ENCODE results near the gene FBLN5.

DNA sequence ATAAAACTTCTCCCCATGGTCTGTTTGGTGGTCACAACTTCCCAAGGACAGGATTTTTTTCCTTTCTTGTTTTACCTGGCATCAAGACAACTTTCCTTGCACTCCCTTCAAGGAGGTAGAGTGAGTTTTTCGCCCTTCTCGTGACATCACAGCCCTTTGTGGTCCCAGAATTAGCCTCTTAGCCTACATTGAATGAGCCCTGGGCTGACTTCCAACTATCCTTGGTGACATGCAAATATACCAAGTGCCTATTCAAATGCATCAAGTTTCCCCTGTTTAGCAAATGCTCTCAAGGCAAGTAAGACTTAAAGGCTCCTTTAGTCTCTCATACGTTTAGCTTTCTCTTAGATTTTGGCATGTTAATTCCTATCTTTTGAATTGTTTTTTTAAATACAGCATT lies 116.7 kb downstream of the FBLN5 start:
- TF ChIP-seq, protein P1, sequence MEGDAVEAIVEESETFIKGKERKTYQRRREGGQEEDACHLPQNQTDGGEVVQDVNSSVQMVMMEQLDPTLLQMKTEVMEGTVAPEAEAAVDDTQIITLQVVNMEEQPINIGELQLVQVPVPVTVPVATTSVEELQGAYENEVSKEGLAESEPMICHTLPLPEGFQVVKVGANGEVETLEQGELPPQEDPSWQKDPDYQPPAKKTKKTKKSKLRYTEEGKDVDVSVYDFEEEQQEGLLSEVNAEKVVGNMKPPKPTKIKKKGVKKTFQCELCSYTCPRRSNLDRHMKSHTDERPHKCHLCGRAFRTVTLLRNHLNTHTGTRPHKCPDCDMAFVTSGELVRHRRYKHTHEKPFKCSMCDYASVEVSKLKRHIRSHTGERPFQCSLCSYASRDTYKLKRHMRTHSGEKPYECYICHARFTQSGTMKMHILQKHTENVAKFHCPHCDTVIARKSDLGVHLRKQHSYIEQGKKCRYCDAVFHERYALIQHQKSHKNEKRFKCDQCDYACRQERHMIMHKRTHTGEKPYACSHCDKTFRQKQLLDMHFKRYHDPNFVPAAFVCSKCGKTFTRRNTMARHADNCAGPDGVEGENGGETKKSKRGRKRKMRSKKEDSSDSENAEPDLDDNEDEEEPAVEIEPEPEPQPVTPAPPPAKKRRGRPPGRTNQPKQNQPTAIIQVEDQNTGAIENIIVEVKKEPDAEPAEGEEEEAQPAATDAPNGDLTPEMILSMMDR (IDR thresholded peaks at IDR 0.05): no peak
- TF ChIP-seq POLR2A (IDR thresholded peaks at IDR 0.05): no peak
